ENCODE data around the gene CDK11B.
"Not testable (repeated sequence)": the region's sequence is repeated elsewhere in the genome, so short reads cannot be mapped to it uniquely, and the experiment has no call there.

CDK11B gene

DNA sequence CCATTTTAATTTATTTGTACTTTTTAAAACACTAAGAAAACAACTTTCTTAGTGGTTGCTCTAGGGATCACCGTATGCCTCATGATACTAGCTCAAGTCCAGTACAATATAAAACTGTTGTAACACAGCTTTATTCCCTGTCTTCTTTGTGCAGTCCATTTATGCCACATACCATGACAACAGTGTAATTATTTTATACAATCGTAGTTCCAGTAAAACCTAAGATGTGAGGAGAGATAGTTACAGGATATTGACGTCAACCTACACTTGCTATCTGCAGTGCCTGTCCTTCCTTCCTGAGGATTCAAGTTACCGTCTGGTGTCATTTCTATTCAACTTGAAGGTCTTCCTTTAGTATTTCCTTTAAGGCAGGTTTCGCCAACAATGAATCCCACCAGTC, 12.5 kb downstream of the CDK11B start:
- POLR2A ChIA-PET; CTCF ChIA-PET; DNase-seq (ENCODE audit: extremely low spot score): not testable (repeated sequence)

DNA sequence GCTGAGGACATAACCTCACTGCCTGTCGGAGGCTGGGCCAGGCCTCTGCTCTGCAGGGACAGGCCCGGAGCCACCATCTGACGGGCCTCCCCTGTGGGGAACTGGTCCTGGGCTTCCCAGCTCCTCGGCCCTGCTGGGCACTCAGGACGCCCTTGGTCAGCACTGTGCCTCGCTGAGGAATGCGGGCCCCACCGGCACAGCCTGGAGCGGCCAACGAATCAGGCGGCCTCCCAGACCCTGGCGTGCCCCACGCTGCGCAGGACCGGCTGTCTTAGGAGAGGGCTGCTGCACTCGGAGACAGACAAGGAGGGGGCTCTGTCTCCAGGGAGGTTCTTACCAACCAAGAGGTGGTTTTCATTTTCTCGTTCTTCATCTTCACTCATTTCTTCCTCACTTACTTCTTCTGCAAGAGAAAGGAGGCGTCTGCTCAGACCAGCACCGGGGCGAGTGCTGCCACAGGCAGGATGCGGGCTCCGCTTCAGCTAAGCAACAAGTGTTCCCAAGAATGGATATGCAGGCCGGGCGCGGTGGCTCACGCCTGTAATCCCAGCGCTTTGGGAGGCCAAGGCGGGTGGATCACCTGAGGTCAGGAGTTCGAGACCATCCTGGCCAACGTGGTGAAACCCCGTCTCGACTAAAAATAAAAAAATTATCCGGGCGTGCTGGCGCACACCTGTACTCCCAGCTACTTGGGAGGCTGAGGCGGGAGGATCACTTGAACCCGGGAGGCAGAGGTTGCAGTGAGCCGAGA, 17.9 kb downstream of the CDK11B start:
- POLR2A ChIA-PET; DNase-seq (ENCODE audit: extremely low spot score); CTCF ChIA-PET: not testable (repeated sequence)

DNA sequence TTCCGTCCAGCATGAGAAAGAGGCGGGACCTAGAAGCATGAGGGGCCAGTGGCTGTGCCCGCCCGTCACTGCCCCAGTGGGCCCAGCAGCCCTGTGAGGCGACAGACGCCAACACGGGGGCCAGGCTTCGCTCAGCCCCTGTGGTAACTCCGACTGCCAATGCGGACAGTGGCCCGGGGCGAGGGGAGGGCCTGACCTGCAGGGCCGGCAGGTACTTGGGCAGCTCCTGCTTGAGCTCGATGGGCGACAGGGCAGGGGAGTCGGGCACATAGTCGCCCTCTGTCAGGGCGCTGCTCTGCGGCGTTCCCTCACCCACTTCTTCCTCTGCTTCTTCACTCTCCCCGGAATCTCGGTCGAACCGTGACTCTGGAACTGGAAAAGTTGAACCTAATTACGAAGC, 18.7 kb downstream of the CDK11B start:
- CTCF ChIA-PET; DNase-seq (ENCODE audit: extremely low spot score); POLR2A ChIA-PET: not testable (repeated sequence)

DNA sequence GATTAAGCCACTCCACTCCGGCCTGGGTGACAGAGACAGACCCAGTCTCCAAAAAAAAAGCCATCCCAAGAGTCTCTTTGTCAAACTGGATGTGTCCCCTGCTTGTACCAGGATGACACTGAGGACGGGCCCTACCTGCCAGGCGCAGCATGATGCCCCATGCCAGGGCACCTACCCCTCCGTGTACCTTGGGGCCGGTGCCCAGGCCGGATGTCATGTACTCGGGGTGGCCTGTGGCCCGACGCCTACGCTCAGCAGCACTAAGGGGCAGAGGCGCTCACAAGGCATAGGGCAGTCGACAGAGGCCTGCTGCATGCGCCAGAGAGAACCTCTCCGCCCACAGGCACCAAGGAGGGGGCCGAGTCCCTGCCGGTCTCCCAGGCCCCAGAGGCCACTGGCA, 19.4 kb downstream of the CDK11B start:
- CTCF ChIA-PET; POLR2A ChIA-PET; DNase-seq (ENCODE audit: extremely low spot score): not testable (repeated sequence)

DNA sequence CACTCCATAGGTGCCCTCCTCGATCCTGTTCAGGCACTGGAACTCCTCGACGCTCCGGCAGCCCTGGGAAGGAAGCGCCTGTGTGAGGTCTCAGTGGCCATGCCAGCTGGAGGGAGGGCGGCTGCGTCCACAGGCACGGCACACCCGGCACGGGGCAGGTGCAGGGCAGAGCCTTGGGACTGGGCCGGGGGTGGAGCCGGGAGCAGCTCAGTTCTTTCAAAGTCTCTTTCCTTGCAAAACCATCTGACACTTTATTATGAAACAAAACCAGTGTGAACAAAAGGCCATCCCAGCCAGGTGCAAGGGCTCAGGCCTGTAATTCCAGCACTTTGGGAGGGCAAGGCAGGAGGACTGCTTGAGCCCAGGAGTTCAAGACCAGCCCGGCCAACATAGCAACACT, 20.3 kb downstream of the CDK11B start:
- POLR2A ChIA-PET; DNase-seq (ENCODE audit: extremely low spot score); CTCF ChIA-PET: not testable (repeated sequence)

DNA sequence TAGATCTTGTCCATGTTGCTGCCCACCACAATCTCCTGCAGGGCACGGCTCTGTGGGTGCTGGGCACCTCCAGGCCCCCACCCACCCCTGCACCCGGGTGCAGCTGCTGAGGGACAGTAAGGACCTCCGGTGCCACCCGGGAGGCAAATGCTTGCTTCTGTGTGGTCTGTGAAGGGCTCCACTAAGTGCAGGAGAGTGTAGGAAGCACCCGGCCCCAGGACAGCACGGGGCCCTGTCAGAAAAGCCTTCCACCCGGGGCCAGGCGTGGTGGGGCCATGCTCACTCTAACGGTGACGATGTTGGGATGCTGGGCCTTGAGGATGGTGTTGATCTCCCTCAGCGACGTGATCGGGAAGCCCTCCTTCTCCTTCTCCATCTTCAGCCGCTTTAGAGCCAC, 21.3 kb downstream of the CDK11B start:
- POLR2A ChIA-PET; CTCF ChIA-PET; DNase-seq (ENCODE audit: extremely low spot score): not testable (repeated sequence)

DNA sequence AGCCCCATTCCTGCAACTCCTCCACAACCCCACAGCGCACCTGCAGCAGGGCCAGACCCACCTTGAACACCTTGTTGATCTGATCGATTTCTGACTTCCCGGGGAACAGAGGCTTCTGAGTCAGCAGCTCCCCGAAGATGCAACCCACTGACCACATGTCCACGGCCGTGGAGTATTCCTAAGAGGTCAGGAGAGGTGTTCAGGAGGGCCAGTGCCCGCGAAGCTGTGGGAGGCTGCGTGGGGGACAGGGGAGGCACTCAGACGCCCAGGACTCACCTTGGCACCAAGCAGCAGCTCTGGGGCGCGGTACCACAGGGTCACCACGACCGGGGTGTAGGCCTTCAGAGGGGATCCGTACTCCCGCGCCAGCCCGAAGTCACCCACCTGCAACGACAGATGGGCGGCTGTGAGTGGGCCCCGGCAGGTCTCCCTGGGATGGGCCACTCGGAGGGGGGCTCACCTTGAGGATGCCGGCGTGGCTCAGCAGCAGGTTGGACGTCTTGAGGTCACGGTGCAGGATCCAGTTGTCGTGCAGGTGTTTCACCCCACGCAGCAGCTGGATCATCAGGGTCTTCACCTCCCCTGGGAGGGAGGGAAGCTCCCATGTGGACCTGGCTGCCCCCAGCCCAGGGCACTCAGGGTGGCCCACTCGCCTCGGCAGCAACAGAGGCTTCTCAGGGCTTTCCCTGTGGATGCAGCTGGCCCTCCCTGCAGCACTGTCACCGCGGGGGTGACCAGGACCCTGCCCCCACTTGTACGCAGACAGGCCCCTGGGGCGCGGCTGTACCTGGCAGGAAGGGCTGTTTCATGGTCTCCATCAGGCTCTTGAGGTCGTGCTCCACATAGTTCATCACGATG, 22.0 kb downstream of the CDK11B start:
- CTCF ChIA-PET; POLR2A ChIA-PET; DNase-seq (ENCODE audit: extremely low spot score): not testable (repeated sequence)

DNA sequence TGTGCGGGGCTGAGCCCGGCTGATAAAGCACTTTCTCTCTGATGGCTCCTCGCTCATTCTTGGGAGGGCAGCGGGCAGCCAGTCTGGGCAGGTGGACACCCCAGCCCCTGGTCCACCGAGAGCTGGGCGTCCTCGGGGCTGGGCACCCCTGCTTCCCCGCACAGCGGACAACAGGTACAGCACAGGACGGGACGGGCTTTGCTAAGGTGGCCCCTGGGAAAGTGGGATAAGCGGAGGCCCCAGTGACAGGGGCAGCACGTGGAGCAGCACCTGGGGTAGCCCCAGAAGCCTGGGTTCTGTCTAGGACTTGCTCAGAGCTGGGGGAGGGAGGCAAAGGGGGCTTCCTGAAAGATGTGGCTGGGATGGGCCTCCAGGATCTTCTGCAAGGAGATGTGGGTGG, 24.2 kb downstream of the CDK11B start:
- DNase-seq (ENCODE audit: extremely low spot score); POLR2A ChIA-PET; CTCF ChIA-PET: not testable (repeated sequence)

DNA sequence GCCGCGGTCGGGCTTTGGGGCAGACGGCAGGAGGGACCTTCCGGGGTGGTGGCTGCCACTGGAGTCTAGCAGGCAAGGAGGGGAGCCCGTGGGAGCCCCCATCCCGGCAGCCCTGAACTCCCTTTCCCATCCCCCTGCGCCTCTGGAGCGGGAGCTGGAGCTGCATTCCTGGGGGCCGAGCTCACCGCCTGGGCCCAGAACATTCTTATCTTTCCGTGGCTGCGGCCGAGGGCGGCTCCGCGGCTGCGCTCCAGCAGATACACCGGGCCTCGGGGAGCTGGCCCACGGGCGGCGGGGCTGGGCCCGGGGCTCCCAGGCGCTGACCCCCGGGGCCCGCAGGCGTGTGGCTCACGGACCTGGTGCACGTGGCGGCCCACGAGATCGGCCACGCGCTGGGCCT, 25.4 kb downstream of the CDK11B start:
- CTCF ChIA-PET; POLR2A ChIA-PET; DNase-seq (ENCODE audit: extremely low spot score): not testable (repeated sequence)

DNA sequence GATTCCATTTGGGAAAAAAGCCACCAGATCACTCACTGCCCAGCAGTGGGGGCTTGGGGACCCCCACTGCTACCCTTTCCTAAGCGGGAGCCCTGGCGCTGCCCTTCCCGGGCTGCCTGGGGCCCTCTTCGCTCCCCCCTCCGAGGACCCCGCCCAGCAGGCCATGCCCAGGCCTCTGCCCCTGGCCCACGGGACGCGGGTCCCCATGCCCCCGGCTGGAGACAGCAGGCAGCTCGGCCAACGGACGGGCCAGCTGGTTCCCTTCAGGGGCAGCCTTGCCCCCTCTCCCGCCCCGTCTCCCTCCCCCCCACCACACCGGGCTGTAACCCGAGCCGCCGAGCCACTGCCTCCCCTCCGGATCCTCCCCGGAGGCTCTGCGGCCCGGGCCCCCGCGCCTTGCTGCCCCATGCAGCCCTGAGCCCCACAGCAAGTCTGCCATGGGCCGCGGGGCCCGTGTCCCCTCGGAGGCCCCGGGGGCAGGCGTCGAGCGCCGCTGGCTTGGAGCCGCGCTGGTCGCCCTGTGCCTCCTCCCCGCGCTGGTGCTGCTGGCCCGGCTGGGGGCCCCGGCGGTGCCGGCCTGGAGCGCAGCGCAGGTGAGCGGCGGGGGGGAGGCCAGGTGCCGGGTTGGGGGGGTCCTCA, 26.9 kb downstream of the CDK11B start, which contains the start of gene MMP23B:
Gene MMP23B, plus strand, starts transcription at position 392 of the 639 bp plus-strand sequence. Its CDS starts 46 bp downstream, at position 438.
- DNase-seq (ENCODE audit: extremely low spot score): no peak
- TF ChIP-seq, protein P1, sequence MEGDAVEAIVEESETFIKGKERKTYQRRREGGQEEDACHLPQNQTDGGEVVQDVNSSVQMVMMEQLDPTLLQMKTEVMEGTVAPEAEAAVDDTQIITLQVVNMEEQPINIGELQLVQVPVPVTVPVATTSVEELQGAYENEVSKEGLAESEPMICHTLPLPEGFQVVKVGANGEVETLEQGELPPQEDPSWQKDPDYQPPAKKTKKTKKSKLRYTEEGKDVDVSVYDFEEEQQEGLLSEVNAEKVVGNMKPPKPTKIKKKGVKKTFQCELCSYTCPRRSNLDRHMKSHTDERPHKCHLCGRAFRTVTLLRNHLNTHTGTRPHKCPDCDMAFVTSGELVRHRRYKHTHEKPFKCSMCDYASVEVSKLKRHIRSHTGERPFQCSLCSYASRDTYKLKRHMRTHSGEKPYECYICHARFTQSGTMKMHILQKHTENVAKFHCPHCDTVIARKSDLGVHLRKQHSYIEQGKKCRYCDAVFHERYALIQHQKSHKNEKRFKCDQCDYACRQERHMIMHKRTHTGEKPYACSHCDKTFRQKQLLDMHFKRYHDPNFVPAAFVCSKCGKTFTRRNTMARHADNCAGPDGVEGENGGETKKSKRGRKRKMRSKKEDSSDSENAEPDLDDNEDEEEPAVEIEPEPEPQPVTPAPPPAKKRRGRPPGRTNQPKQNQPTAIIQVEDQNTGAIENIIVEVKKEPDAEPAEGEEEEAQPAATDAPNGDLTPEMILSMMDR (IDR thresholded peaks at IDR 0.05; ENCODE audit: control extremely low read depth, extremely low read depth, low read depth, missing control alignments): no peak
- CTCF ChIA-PET: no interaction called here
- POLR2A ChIA-PET: no interaction called here

DNA sequence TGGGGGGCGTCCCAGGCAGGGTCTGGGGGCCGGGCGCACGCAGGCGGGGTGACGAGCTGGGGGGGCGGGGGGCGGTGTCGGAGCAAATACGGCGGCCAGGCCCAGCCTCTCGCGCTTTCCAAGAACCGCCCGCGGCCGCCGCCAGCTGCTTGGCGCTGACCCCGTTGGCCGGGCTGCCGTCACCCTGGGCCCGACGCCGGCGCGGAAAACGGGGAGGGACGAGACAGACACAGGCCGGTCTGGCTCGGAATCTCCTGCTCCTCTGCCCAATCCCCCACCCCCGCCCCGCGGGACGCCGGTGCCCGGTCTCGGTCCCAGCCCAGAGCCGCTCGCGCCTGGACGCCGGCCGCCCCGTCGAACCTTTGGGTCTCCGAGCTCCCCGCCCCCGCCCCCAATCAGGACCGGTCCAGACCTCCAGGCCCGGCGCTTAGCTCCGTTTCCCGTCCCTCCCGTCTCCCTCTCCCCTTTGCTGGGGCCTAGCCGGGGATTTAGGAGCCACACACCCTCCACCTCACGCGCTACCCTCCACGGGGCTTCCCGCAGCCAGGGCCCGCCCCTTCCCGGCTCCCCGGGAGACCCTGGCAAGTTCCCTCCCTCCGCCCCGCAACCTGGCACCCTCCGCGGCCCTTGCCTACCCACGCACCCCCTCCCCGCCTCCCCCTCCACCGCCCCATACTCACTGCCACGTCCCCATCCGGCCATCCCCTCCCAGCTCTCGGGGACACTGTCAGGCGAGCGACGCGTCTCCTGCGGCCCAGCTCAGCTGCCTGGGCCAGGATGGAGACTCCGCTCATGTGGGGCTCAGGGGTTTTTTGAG, 27.6 kb downstream of the CDK11B start:
- DNase-seq (ENCODE audit: extremely low spot score): no peak
- TF ChIP-seq, protein P1 (IDR thresholded peaks at IDR 0.05; ENCODE audit: control extremely low read depth, extremely low read depth, low read depth, missing control alignments): no peak
- ChIA-PET CTCF (no interaction called here), POLR2A (no interaction called here)

Data from GM10248 (cell line).